DND-41 (cell line): ENCODE data around the gene PSMD8.

Source experiments
- ATAC-seq: fragments of 200-7000 bp; cut with Tn5 transposase; 3 replicates; pipeline ENCODE4 v1.9.1; 2021; ENCODE audit warnings: low read depth; ENCODE audit not compliant: insufficient read depth
- DNase-seq: peaks from one replicate; pipeline ENCODE4 v3.0.0-alpha.2; 2020
- H2AFZ ChIP-seq: 2 replicates; pipeline ENCODE4 v1.6.0; 2012; ENCODE audit warnings: low read depth, low read length
- H3K27ac ChIP-seq: 2 replicates; pipeline ENCODE4 v1.5.1; 2012; ENCODE audit warnings: low read length, inconsistent platforms
- H3K27me3 ChIP-seq: fragments of 200-600 bp; sonication (generic); 2 replicates; pipeline ENCODE4 v1.6.0; 2012; ENCODE audit warnings: low read length, mild to moderate bottlenecking, inconsistent platforms; ENCODE audit not compliant: insufficient read depth, poor library complexity
- H3K36me3 ChIP-seq: 2 replicates; pipeline ENCODE4 v1.5.1; 2012; ENCODE audit warnings: low read length, inconsistent platforms; ENCODE audit not compliant: insufficient read depth
- H3K4me1 ChIP-seq: 2 replicates; pipeline ENCODE4 v1.5.1; 2012; ENCODE audit warnings: mild to moderate bottlenecking, low read length; ENCODE audit not compliant: insufficient read depth
- H3K4me2 ChIP-seq: 2 replicates; pipeline ENCODE4 v1.6.0; 2012; ENCODE audit warnings: mild to moderate bottlenecking, moderate library complexity, low read length, inconsistent platforms; ENCODE audit not compliant: insufficient read depth
- H3K4me3 ChIP-seq, 2 experiments: fragments of 200-600 bp in 1 of 2; shearing (Covaris generic) in 1 of 2; 2 replicates each; pipeline ENCODE4 v1.5.1; 2012 to 2016; ENCODE audit warnings: inconsistent platforms in 2 of 2, low read length in 2 of 2, mild to moderate bottlenecking in 2 of 2, low read depth in 1 of 2, moderate library complexity in 1 of 2
- H3K79me2 ChIP-seq: 2 replicates; pipeline ENCODE4 v1.6.0; 2012; ENCODE audit warnings: low read length, inconsistent platforms; ENCODE audit not compliant: insufficient read depth
- H3K9ac ChIP-seq: 2 replicates; pipeline ENCODE4 v1.6.0; 2012; ENCODE audit warnings: low read depth, mild to moderate bottlenecking, inconsistent platforms, low read length, moderate library complexity
- H3K9me3 ChIP-seq: 2 replicates; pipeline ENCODE4 v1.5.1; 2012; ENCODE audit warnings: low read length, moderate library complexity, mild to moderate bottlenecking, inconsistent platforms; ENCODE audit not compliant: insufficient read depth, severe bottlenecking
- H4K20me1 ChIP-seq: 2 replicates; pipeline ENCODE4 v1.6.0; 2012; ENCODE audit warnings: low read length; ENCODE audit not compliant: insufficient read depth
- CTCF ChIP-seq: IDR thresholded peaks from 2 replicates; pipeline ENCODE4 v1.5.1; 2012; ENCODE audit warnings: borderline replicate concordance, low read length, moderate library complexity, mild to moderate bottlenecking; ENCODE audit not compliant: poor library complexity, severe bottlenecking; ENCODE audit errors: extremely low read depth
- EZH2 ChIP-seq: IDR thresholded peaks from 3 replicates; pipeline ENCODE4 v1.6.1; 2012; ENCODE audit warnings: borderline replicate concordance, low read depth, mild to moderate bottlenecking, moderate library complexity, low read length, inconsistent platforms; ENCODE audit not compliant: severe bottlenecking

Gene PSMD8

GRCh38 chr19:38374332-38375097 is at the start of gene PSMD8:
Gene PSMD8, plus strand, starts transcription at chr19:38374571. Its CDS starts 31 bp downstream, at chr19:38374602.
- Histone ChIP-seq H3K4me1 (peaks cover 26% of the 10 kb centered on the region), H3K9ac (peak within 1 kb of the TSS; percentile 91), H3K4me2 (peak within 1 kb of the TSS; percentile 93), H3K36me3 (peaks cover 38% of the 10 kb centered on the region), H3K27ac (peak within 1 kb of the TSS; percentile 90), H3K9me3 (no peaks in the 10 kb centered on the region), H3K4me3 (peak within 1 kb of the TSS; percentile 91 to 94), H3K27me3 (no peaks in the 10 kb centered on the region), H3K79me2 (peaks cover 46% of the 10 kb centered on the region), H4K20me1 (peaks cover 28% of the 10 kb centered on the region), H2AFZ (peak within 1 kb of the TSS; percentile 95)
- peak; percentile 93 for ATAC-seq
- no peak for TF ChIP-seq EZH2
- TF ChIP-seq CTCF = peak; percentile 45
- DNase-seq = peak; percentile 99

GRCh38 chr19:38326591-38326990 is 47.8 kb upstream of the PSMD8 start:
- DNase-seq (no peak), ATAC-seq (no peak)
- H3K27me3 ChIP-seq = no peaks in the 10 kb centered on the region
- TF ChIP-seq CTCF = no peak
- TF ChIP-seq EZH2 = no peak
- no peaks in the 10 kb centered on the region for H4K20me1 ChIP-seq
- no peaks in the 10 kb centered on the region for H3K79me2 ChIP-seq
- no peaks in the 10 kb centered on the region for H3K9me3 ChIP-seq
- H3K9ac ChIP-seq = no peak overlapping the region
- H3K36me3 ChIP-seq = no peaks in the 10 kb centered on the region
- no peak overlapping the region for H3K27ac ChIP-seq
- no peaks in the 10 kb centered on the region for H3K4me1 ChIP-seq
- H3K4me2 ChIP-seq = no peak overlapping the region
- H2AFZ ChIP-seq = no peak overlapping the region
- H3K4me3 ChIP-seq = no peak overlapping the region

GRCh38 chr19:38329651-38330050 is 44.7 kb upstream of the PSMD8 start:
- ATAC-seq (no peak), DNase-seq (no peak)
- TF ChIP-seq CTCF (no peak), EZH2 (no peak)
- H3K4me1 ChIP-seq = no peaks in the 10 kb centered on the region
- no peak overlapping the region for H3K9ac ChIP-seq
- no peak overlapping the region for H3K4me2 ChIP-seq
- no peaks in the 10 kb centered on the region for H3K9me3 ChIP-seq
- no peaks in the 10 kb centered on the region for H3K36me3 ChIP-seq
- H3K27me3 ChIP-seq = no peaks in the 10 kb centered on the region
- no peak overlapping the region for H2AFZ ChIP-seq
- no peak overlapping the region for H3K4me3 ChIP-seq
- no peak overlapping the region for H3K27ac ChIP-seq
- H4K20me1 ChIP-seq = no peaks in the 10 kb centered on the region
- no peaks in the 10 kb centered on the region for H3K79me2 ChIP-seq
